Measurements from ENCODE around the gene GATM.
A peak's percentile ranks its signal among the peaks of the same experiment; 100 is the strongest.

Gene GATM

GRCh38 chr15:45378149-45378912 is at the start of gene GATM:
Gene GATM (minus strand): TSS chr15:45378544. CDS start chr15:45378453, 91 bp downstream.
- no peak for DNase-seq (ENCODE audit: low spot score)

- no peak for DNase-seq (ENCODE audit: low spot score)
Measured at GRCh38 chr15:45427085-45427484, 48.7 kb upstream of the GATM start.

- DNase-seq (ENCODE audit: low spot score), result no peak
Measured at GRCh38 chr15:45425135-45425534, 46.8 kb upstream of the GATM start.

GRCh38 chr15:45424429-45424828 is 46.1 kb upstream of the GATM start:
- no peak for DNase-seq (ENCODE audit: low spot score)

GRCh38 chr15:45417303-45417950 is 39.1 kb upstream of the GATM start:
- no peak for DNase-seq (ENCODE audit: low spot score)

GRCh38 chr15:45414215-45414885 is 36.0 kb upstream of the GATM start:
- no peak for DNase-seq (ENCODE audit: low spot score)

- DNase-seq (ENCODE audit: low spot score), result no peak
Measured at GRCh38 chr15:45409596-45409995, 31.3 kb upstream of the GATM start.

GRCh38 chr15:45407786-45408185 is 29.4 kb upstream of the GATM start:
- no peak for DNase-seq (ENCODE audit: low spot score)

GRCh38 chr15:45402955-45403877 is 24.9 kb upstream of the GATM start:
- peak; percentile 42 for DNase-seq (ENCODE audit: low spot score)

GRCh38 chr15:45402162-45402954 is 24.0 kb upstream of the GATM start:
- DNase-seq (ENCODE audit: low spot score), result peak; percentile 98

GRCh38 chr15:45401665-45402161 is 23.4 kb upstream of the GATM start:
- DNase-seq (ENCODE audit: low spot score), result no peak

GRCh38 chr15:45399381-45400212 is 21.3 kb upstream of the GATM start:
- DNase-seq (ENCODE audit: low spot score), result peak; percentile 55

- no peak for DNase-seq (ENCODE audit: low spot score)
Measured at GRCh38 chr15:45397116-45397665, 18.8 kb upstream of the GATM start.

- no peak for DNase-seq (ENCODE audit: low spot score)
Measured at GRCh38 chr15:45395943-45396342, 17.6 kb upstream of the GATM start.

- DNase-seq (ENCODE audit: low spot score), result no peak
Measured at GRCh38 chr15:45394681-45395080, 16.3 kb upstream of the GATM start.

GRCh38 chr15:45393851-45394250 is 15.5 kb upstream of the GATM start:
- DNase-seq (ENCODE audit: low spot score), result no peak

- DNase-seq (ENCODE audit: low spot score), result no peak
Measured at GRCh38 chr15:45392584-45392855, 14.2 kb upstream of the GATM start.

GRCh38 chr15:45391746-45392583 is 13.6 kb upstream of the GATM start:
- DNase-seq (ENCODE audit: low spot score), result no peak

GRCh38 chr15:45389351-45389750 is 11.0 kb upstream of the GATM start:
- DNase-seq (ENCODE audit: low spot score), result no peak
